NCI-H2196 treated with DMSO at 0.1 percent for 48 hours (cell line): ENCODE measurements around the gene ARHGAP26.

Experiments used
- DNase-seq: peaks from one replicate; lab custom pipeline; 2025; ENCODE audit not compliant: unreplicated experiment; lab: John Stamatoyannopoulos, UW

Gene ARHGAP26

GRCh38 chr5:143229896-143230675 is 459.9 kb downstream of the ARHGAP26 start:
- DNase-seq, result no peak

GRCh38 chr5:143230676-143230996 is 460.5 kb downstream of the ARHGAP26 start:
- DNase-seq, result no peak

GRCh38 chr5:143231416-143231815 is 461.2 kb downstream of the ARHGAP26 start:
- no peak for DNase-seq

GRCh38 chr5:143231973-143232812 is 462.0 kb downstream of the ARHGAP26 start:
- DNase-seq, result no peak

GRCh38 chr5:143233031-143233430 is 462.9 kb downstream of the ARHGAP26 start:
- no peak for DNase-seq

- no peak for DNase-seq
Measured at GRCh38 chr5:143234162-143234842, 464.1 kb downstream of the ARHGAP26 start.

GRCh38 chr5:143235423-143235822 is 465.2 kb downstream of the ARHGAP26 start:
- no peak for DNase-seq

GRCh38 chr5:143236682-143237081 is 466.5 kb downstream of the ARHGAP26 start:
- DNase-seq, result no peak

GRCh38 chr5:143237664-143238063 is 467.5 kb downstream of the ARHGAP26 start:
- DNase-seq, result no peak

- DNase-seq, result no peak
Measured at GRCh38 chr5:143238620-143239019, 468.4 kb downstream of the ARHGAP26 start.

GRCh38 chr5:143239882-143240518 is 469.8 kb downstream of the ARHGAP26 start:
- no peak for DNase-seq

- DNase-seq, result no peak
Measured at GRCh38 chr5:143241892-143242291, 471.7 kb downstream of the ARHGAP26 start.

GRCh38 chr5:143243103-143243502 is 472.9 kb downstream of the ARHGAP26 start:
- no peak for DNase-seq

- DNase-seq, result no peak
Measured at GRCh38 chr5:143244000-143244736, 474.0 kb downstream of the ARHGAP26 start.

- no peak for DNase-seq
Measured at GRCh38 chr5:143244990-143245389, 474.8 kb downstream of the ARHGAP26 start.

GRCh38 chr5:143245929-143246561 is 475.9 kb downstream of the ARHGAP26 start:
- peak; percentile 88 for DNase-seq

- no peak for DNase-seq
Measured at GRCh38 chr5:143247134-143247815, 477.1 kb downstream of the ARHGAP26 start.

- DNase-seq, result no peak
Measured at GRCh38 chr5:143248391-143248790, 478.2 kb downstream of the ARHGAP26 start.

GRCh38 chr5:143248822-143249579 is 478.8 kb downstream of the ARHGAP26 start:
- no peak for DNase-seq
